PFSK-1 (cell line): Measurements from ENCODE around the gene WTAP.

Experiments used
- FOXP2 ChIP-seq: optimal IDR thresholded peaks from 2 replicates; pipeline ENCODE3; 2011; ENCODE audit warnings: borderline replicate concordance, control low read depth, inconsistent platforms; ENCODE audit not compliant: insufficient read depth; ENCODE audit errors: extremely low read length, extremely low read depth
- POLR2AphosphoS5 ChIP-seq: IDR thresholded peaks from 2 replicates; pipeline ENCODE4 v1.6.1; 2012; ENCODE audit warnings: low read depth, mild to moderate bottlenecking, control low read depth, low read length, moderate library complexity
- SIN3A ChIP-seq: IDR thresholded peaks from 2 replicates; pipeline ENCODE4 v1.6.1; 2012; ENCODE audit warnings: mild to moderate bottlenecking, low read length, moderate library complexity, borderline replicate concordance; ENCODE audit not compliant: insufficient read depth
- TAF1 ChIP-seq: IDR thresholded peaks from 2 replicates; pipeline ENCODE4 v1.6.1; 2012; ENCODE audit warnings: low read length, control low read depth, borderline replicate concordance; ENCODE audit not compliant: insufficient read depth
- TF ChIP-seq, protein P1 (sequence below), 2 experiments: IDR thresholded peaks; 2 replicates each; pipeline versions ENCODE4 v1.6.1 to v1.8.0; 2011 to 2012; ENCODE audit warnings: low read depth in 2 of 2, low read length in 2 of 2, control low read depth in 1 of 2, inconsistent platforms in 1 of 2, mild to moderate bottlenecking in 1 of 2, moderate library complexity in 1 of 2; ENCODE audit not compliant: insufficient read depth in 1 of 2

Gene WTAP

DNA sequence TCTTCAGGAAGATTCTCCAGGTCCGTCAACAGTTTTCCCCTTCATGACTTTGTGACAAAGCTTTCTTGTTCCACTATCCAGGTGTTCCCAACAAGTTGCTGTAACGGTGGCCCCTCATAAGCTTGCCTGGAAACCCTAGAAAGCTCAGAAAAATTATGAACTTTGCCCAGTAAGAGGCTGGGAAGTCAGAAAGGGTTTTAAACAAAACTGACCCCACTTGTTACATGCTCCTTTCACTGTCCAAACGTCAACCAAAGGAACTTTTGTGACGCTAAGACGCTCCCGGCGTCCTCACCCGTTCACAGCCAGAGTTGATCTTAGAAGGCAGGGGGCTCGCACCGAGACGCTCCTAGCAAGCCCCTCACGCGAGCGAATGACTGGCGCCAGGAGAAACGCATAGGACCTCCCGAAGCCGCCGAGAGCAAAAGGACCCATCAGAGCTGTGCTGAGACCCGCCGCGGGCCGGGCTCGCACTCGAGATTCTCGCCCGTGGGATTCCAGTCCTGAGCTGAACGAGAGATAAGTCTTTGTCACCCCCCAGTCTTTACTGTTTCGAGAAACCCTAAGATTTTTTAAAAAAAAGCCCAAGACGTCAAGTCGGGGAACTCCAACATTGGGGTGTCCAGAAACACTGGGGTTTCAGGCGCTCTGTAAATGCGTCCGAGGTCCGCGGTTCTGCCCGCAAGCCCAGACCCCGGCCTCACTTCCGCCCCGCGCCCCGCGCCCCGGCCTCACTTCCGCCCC, 34.0 kb downstream of the WTAP start:
- TF ChIP-seq TAF1: no peak
- TF ChIP-seq, protein P1, sequence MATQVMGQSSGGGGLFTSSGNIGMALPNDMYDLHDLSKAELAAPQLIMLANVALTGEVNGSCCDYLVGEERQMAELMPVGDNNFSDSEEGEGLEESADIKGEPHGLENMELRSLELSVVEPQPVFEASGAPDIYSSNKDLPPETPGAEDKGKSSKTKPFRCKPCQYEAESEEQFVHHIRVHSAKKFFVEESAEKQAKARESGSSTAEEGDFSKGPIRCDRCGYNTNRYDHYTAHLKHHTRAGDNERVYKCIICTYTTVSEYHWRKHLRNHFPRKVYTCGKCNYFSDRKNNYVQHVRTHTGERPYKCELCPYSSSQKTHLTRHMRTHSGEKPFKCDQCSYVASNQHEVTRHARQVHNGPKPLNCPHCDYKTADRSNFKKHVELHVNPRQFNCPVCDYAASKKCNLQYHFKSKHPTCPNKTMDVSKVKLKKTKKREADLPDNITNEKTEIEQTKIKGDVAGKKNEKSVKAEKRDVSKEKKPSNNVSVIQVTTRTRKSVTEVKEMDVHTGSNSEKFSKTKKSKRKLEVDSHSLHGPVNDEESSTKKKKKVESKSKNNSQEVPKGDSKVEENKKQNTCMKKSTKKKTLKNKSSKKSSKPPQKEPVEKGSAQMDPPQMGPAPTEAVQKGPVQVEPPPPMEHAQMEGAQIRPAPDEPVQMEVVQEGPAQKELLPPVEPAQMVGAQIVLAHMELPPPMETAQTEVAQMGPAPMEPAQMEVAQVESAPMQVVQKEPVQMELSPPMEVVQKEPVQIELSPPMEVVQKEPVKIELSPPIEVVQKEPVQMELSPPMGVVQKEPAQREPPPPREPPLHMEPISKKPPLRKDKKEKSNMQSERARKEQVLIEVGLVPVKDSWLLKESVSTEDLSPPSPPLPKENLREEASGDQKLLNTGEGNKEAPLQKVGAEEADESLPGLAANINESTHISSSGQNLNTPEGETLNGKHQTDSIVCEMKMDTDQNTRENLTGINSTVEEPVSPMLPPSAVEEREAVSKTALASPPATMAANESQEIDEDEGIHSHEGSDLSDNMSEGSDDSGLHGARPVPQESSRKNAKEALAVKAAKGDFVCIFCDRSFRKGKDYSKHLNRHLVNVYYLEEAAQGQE (IDR thresholded peaks at IDR 0.05; ENCODE audit: insufficient read depth in 1 of 2, low read depth in 2 of 2, low read length in 2 of 2): no peak
- no peak for TF ChIP-seq POLR2AphosphoS5
- TF ChIP-seq FOXP2: no peak
- no peak for TF ChIP-seq SIN3A

DNA sequence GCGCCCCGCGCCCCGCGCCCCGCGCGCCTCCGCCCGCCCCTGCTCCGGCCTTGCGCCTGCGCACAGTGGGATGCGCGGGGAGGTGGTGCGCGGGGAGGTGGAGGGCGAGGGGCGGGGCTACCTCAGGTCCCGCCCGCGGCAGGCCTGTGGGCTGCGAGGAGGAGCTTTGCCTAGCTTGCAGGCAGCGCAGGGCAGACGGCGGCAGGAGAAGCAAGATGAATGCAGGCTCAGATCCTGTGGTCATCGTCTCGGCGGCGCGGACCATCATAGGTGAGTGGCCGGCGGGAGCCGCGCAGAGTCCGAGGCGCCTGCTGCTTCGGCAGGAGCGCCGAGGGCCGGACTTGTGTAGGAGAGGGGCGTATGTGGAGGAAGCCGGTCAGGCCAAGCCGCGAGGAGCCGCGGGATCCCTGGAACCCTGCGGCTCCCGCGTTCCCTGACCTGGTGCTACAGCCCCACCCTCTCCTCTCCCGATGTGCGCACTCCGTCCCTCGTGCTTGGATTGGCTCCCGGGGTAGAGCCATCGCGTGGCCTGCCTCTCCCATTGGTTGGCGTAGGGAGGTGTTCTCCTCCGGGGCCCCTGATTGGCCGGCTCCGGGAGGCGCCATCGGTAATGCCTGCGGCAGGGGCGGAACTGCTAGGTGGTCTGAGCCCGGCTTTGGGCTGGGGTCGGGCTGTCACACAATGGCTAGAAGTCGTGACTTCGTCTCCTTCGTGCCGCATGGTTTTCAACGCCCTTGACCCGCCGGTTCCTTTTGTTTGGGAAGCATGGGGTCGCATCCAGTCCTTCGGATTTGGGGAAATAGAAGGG, 34.8 kb downstream of the WTAP start, which contains the start of gene ACAT2:
TSS of gene ACAT2 (plus strand) at position 173 of the 808 bp plus-strand sequence. CDS start at position 216, 43 bp downstream.
- peak; percentile 71 for TF ChIP-seq POLR2AphosphoS5
- TF ChIP-seq TAF1: no peak
- peak; percentile 82; the same call in 1 of the 2 replicates for TF ChIP-seq SIN3A
- TF ChIP-seq FOXP2: peak; percentile 54
- TF ChIP-seq, protein P1 (IDR thresholded peaks at IDR 0.05; ENCODE audit: insufficient read depth in 1 of 2, low read depth in 2 of 2, low read length in 2 of 2): no peak

GRCh38 chr6:159762681-159763293, 35.5 kb downstream of the WTAP start:
- TF ChIP-seq TAF1 (no peak), FOXP2 (no peak), SIN3A (no peak)
- TF ChIP-seq, protein P1 (IDR thresholded peaks at IDR 0.05; ENCODE audit: insufficient read depth in 1 of 2, low read depth in 2 of 2, low read length in 2 of 2): no peak

DNA sequence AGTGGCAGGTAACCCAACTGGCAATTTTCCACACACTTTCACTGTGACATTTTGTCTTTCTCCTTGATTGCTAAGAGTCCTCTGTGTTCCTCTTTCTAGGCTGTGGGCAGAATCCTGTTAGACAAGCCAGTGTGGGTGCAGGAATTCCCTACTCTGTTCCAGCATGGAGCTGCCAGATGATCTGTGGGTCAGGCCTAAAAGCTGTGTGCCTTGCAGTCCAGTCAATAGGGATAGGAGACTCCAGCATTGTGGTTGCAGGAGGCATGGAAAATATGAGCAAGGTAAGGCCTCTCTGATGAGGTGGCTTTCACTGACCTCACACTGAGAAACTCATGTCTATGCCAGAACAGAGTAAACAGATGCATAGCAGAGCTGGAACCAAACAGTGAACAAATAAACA, 39.6 kb downstream of the WTAP start:
- TF ChIP-seq SIN3A (no peak), TAF1 (no peak), FOXP2 (no peak), POLR2AphosphoS5 (no peak)
- TF ChIP-seq, protein P1 (IDR thresholded peaks at IDR 0.05; ENCODE audit: insufficient read depth in 1 of 2, low read depth in 2 of 2, low read length in 2 of 2): no peak
